ENCODE measurements around the gene EXOSC7. TPM values are rescaled to one million over a fixed set of nuclear protein-coding genes. Genes with fewer than 3 reads are reported as not detected.
A peak's percentile ranks its signal among the peaks of the same experiment; 100 is the strongest.

The EXOSC7 gene
- total and polyA plus RNA-seq, 9 of the 15 experiments (the other 6 are each of a cell fraction or from before 2014, with no cell fraction given), result 88.5 to 237 (median 112) TPM

DNA sequence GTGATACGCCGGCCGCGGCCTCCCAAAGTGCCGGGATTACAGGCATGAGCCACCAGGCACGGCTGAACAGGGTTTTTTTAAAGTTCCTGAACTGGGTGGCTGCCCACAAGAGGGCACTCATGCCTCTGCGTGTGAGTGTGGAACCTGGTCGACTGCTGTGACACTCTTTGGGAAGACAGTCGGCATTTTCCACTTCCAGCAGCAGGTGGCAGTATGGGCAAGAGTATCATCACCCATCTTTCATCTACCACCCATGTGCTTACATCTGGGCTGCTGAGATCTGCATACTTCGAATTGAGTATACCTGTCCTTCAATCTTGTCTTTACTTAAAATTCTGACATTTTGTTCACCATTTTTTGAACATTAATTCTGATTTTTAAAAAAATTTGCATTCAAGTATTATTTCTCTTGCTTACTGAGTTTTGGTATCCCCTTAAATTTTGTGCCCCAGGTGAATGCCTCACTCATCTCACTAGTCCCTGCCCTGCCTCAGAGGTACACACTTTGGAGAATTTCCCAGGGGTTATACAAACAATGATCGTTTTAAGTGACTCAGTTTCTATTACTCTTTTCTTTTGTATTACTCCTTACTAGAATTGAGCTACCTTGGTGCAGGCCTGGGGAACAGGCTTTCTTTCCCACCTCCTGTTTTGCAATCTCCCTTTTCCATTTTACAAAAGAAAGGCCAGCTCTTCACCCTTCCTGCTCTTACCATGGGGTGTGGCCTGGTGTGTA, 61.8 kb downstream of the EXOSC7 start (continued):
- TF ChIP-seq, protein P1, sequence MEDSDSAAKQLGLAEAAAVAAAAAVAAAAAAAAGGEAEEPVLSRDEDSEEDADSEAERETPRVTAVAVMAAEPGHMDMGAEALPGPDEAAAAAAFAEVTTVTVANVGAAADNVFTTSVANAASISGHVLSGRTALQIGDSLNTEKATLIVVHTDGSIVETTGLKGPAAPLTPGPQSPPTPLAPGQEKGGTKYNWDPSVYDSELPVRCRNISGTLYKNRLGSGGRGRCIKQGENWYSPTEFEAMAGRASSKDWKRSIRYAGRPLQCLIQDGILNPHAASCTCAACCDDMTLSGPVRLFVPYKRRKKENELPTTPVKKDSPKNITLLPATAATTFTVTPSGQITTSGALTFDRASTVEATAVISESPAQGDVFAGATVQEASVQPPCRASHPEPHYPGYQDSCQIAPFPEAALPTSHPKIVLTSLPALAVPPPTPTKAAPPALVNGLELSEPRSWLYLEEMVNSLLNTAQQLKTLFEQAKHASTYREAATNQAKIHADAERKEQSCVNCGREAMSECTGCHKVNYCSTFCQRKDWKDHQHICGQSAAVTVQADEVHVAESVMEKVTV (CRISPR knock-in tag; IDR thresholded peaks at IDR 0.05), result peak; percentile 99
- no peak for TF ChIP-seq ZNF57 (CRISPR knock-in tag; IDR thresholded peaks at IDR 0.05)
- peak; percentile 80 for TF ChIP-seq SP1 (CRISPR knock-in tag; IDR thresholded peaks at IDR 0.05)
- no peak for TF ChIP-seq SRSF3 (IDR thresholded peaks at IDR 0.05; ENCODE audit: insufficient read depth, low read length)
- TF ChIP-seq, protein P2, sequence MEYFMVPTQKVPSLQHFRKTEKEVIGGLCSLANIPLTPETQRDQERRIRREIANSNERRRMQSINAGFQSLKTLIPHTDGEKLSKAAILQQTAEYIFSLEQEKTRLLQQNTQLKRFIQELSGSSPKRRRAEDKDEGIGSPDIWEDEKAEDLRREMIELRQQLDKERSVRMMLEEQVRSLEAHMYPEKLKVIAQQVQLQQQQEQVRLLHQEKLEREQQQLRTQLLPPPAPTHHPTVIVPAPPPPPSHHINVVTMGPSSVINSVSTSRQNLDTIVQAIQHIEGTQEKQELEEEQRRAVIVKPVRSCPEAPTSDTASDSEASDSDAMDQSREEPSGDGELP (CRISPR knock-in tag; IDR thresholded peaks at IDR 0.05; ENCODE audit: borderline replicate concordance), result peak; percentile 84
- peak; percentile 46 for TF ChIP-seq TEAD4 (IDR thresholded peaks at IDR 0.05; ENCODE audit: low read length)
- no peak for TF ChIP-seq TEAD4 (CRISPR knock-in tag; IDR thresholded peaks at IDR 0.05; ENCODE audit: borderline replicate concordance)
- peak; percentile 53 for TF ChIP-seq CXXC5 (CRISPR knock-in tag; IDR thresholded peaks at IDR 0.05)
- peak; percentile 46; the same call in 1 of the 2 replicates for TF ChIP-seq JUN (IDR thresholded peaks at IDR 0.05; ENCODE audit: borderline replicate concordance, low read depth, low read length)
- no peak for TF ChIP-seq JUN (CRISPR knock-in tag; IDR thresholded peaks at IDR 0.05; ENCODE audit: borderline replicate concordance)
- TF ChIP-seq BRCA1 (IDR thresholded peaks at IDR 0.05), result no peak
- no peak for TF ChIP-seq BRCA1 (CRISPR knock-in tag; IDR thresholded peaks at IDR 0.05)
- TF ChIP-seq DACH1 (IDR thresholded peaks at IDR 0.05; ENCODE audit: partially characterized antibody), result no peak
- TF ChIP-seq, protein P3, sequence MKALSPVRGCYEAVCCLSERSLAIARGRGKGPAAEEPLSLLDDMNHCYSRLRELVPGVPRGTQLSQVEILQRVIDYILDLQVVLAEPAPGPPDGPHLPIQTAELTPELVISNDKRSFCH (CRISPR knock-in tag; IDR thresholded peaks at IDR 0.05), result no peak
- TF ChIP-seq, protein P3 (tag; IDR thresholded peaks at IDR 0.05), result no peak
- TF ChIP-seq MED1 (CRISPR knock-in tag; IDR thresholded peaks at IDR 0.05; ENCODE audit: borderline replicate concordance), result no peak
- TF ChIP-seq, protein P4, sequence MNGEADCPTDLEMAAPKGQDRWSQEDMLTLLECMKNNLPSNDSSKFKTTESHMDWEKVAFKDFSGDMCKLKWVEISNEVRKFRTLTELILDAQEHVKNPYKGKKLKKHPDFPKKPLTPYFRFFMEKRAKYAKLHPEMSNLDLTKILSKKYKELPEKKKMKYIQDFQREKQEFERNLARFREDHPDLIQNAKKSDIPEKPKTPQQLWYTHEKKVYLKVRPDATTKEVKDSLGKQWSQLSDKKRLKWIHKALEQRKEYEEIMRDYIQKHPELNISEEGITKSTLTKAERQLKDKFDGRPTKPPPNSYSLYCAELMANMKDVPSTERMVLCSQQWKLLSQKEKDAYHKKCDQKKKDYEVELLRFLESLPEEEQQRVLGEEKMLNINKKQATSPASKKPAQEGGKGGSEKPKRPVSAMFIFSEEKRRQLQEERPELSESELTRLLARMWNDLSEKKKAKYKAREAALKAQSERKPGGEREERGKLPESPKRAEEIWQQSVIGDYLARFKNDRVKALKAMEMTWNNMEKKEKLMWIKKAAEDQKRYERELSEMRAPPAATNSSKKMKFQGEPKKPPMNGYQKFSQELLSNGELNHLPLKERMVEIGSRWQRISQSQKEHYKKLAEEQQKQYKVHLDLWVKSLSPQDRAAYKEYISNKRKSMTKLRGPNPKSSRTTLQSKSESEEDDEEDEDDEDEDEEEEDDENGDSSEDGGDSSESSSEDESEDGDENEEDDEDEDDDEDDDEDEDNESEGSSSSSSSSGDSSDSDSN (IDR thresholded peaks at IDR 0.05; ENCODE audit: borderline replicate concordance in 1 of 2, low read depth in 2 of 2, low read length in 2 of 2), result 0 out of 4 replicates have a peak, but pooled peaks of 1 of the 2 experiments have one; percentile 67
- TF ChIP-seq ATF1 (CRISPR knock-in tag; IDR thresholded peaks at IDR 0.05), result no peak
- peak; percentile 58; the same call in 1 of the 2 replicates for TF ChIP-seq ATF1 (tag; IDR thresholded peaks at IDR 0.05)
- peak; percentile 61 for TF ChIP-seq GABPB1 (CRISPR knock-in tag; IDR thresholded peaks at IDR 0.05)
- peak; percentile 94 for TF ChIP-seq MYC (IDR thresholded peaks at IDR 0.05; ENCODE audit: low read depth, low read length)
- no peak for TF ChIP-seq MYC (CRISPR knock-in tag; IDR thresholded peaks at IDR 0.05; ENCODE audit: borderline replicate concordance, low read depth)
- TF ChIP-seq GATA2 (CRISPR knock-in tag; IDR thresholded peaks at IDR 0.05), result peak; percentile 5; the same call in 1 of the 2 replicates
- no peak for TF ChIP-seq GATAD2A (IDR thresholded peaks at IDR 0.05)
- 0 out of 2 replicates have a peak, but pooled peaks have one; percentile 17 for TF ChIP-seq CBX5 (IDR thresholded peaks at IDR 0.05; ENCODE audit: borderline replicate concordance, low read depth)

Data from K562 (cell line).